CD4-positive, CD25-positive, alpha-beta regulatory T cell (primary cell): ENCODE data around the gene OSGIN1. TPM values are rescaled to one million over a fixed set of nuclear protein-coding genes. Genes with fewer than 3 reads are reported as not detected.

ENCODE experiments used
- ATAC-seq, 2 donors: fragments of 150-1000 bp; cut with Tn5 transposase; one replicate each; pipeline ENCODE4 v1.10.0; 2021; ENCODE audit warnings: low read depth in 2 of 2, moderate number of reproducible peaks in 2 of 2, moderate library complexity in 1 of 2
- DNase-seq, 3 donors: peaks; one replicate each; pipeline versions ENCODE4 v3.0.0 to v3.0.0-alpha.2; 2012 to 2022; ENCODE audit warnings: mixed read lengths in 1 of 3
- H3K27ac ChIP-seq: one replicate; pipeline ENCODE4 v1.7.0; 2013; ENCODE audit warnings: mild to moderate bottlenecking, low read length; ENCODE audit not compliant: insufficient read depth, poor library complexity, severe bottlenecking
- H3K27me3 ChIP-seq: one replicate; pipeline ENCODE4 v1.7.0; 2013; ENCODE audit warnings: low read length; ENCODE audit not compliant: control insufficient read depth, insufficient read depth
- H3K36me3 ChIP-seq: one replicate; pipeline ENCODE4 v1.7.0; 2013; ENCODE audit warnings: mild to moderate bottlenecking, low read length, moderate library complexity; ENCODE audit not compliant: control insufficient read depth, insufficient read depth
- H3K4me1 ChIP-seq: 2 replicates; pipeline ENCODE4 v1.7.0; 2013; ENCODE audit warnings: mild to moderate bottlenecking, low read length; ENCODE audit not compliant: insufficient read depth, control insufficient read depth, poor library complexity, severe bottlenecking
- H3K4me3 ChIP-seq: one replicate; pipeline ENCODE4 v1.7.0; 2013; ENCODE audit warnings: low read depth, mild to moderate bottlenecking, low read length, moderate library complexity
- H3K9me3 ChIP-seq, 2 experiments: 1 replicate in 1 of 2; 2 replicates in 1 of 2; pipeline ENCODE4 v1.7.0; 2013; ENCODE audit warnings: low read length in 2 of 2, mild to moderate bottlenecking in 1 of 2, moderate library complexity in 1 of 2; ENCODE audit not compliant: control insufficient read depth in 2 of 2
- H3K27ac Mint-ChIP-seq, 3 donors: one replicate each; pipeline ENCODE4 v1.8.0; 2020 to 2022; ENCODE audit warnings: mild to moderate bottlenecking in 3 of 3, mixed read lengths in 3 of 3, moderate library complexity in 2 of 3
- H3K27me3 Mint-ChIP-seq: one replicate; pipeline ENCODE4 v1.8.0; 2022; ENCODE audit warnings: mild to moderate bottlenecking, mixed read lengths
- H3K36me3 Mint-ChIP-seq: one replicate; pipeline ENCODE4 v1.8.0; 2020; ENCODE audit warnings: mixed read lengths
- H3K4me1 Mint-ChIP-seq, 4 donors: one replicate each; pipeline ENCODE4 v1.8.0; 2020 to 2022; ENCODE audit warnings: mixed read lengths in 4 of 4, mild to moderate bottlenecking in 1 of 4
- H3K4me3 Mint-ChIP-seq, 4 donors: one replicate each; pipeline ENCODE4 v1.8.0; 2020 to 2022; ENCODE audit warnings: mild to moderate bottlenecking in 4 of 4, mixed read lengths in 4 of 4, moderate library complexity in 3 of 4
- H3K9me3 Mint-ChIP-seq, 7 donors: one replicate each; pipeline ENCODE4 v1.8.0; 2020 to 2022; ENCODE audit warnings: mixed read lengths in 7 of 7, mild to moderate bottlenecking in 3 of 7, moderate library complexity in 2 of 7
- polyA plus RNA-seq, 4 donors: library from polyadenylated mRNA; unstranded; fragments of 300-500 nt; fragmentation: Illumina TruSeq; gene quantifications; one replicate each; pipeline ENCODE4 v1.2.3, GENCODE V29; 2021
- total RNA-seq: library from RNA; stranded (reverse); gene quantifications from one replicate; pipeline ENCODE4 v1.2.3, GENCODE V29; 2022

The OSGIN1 gene
- total and polyA plus RNA-seq, 5 donors from 2014 or later: 0.29 to 0.72 TPM; not detected in 3

DNA sequence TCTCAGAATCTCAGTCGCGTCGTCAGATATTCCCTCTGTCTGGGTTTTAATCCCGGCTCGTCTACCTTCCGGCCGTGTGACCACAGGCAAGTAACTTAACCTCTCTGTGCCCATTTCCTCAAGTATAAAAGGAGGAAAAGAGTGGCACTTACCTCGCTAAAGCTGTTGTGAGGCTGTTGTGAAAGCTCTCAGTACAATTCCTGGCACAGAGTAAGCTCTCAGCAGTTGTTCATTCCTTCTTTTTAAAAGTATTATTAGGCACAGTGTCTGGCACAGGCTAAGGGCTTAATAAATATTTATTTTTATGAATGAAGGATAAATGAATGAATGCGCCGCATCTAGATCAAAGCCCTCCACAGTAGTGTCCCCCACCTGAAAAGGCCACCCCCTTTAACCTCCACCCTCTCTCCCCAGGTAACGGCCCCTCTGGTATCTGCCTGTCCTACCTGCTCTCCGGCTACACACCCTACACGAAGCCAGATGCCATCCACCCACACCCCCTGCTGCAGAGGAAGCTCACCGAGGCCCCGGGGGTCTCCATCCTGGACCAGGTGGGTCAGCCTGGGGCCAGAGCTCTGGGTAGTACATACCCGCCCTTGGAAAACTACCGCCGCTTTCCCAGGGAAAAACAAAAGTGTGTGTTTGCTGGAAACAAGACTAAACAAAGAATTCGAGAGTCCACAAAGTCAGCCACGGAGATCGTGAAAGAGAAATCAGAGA lies 6.0 kb downstream of the OSGIN1 start:
- Histone ChIP-seq H3K27me3 (no peaks in the 10 kb centered on the region), H3K27ac (no peak overlapping the region), H3K4me1 (peaks cover 5% of the 10 kb centered on the region), H3K4me3 (no peak overlapping the region), H3K9me3 (no peaks in the 10 kb centered on the region), H3K36me3 (no peaks in the 10 kb centered on the region)
- Mint-ChIP-seq H3K4me3 (no peak overlapping the region), H3K4me1 (peaks cover 0 to 9% (median 2%) of the 10 kb centered on the region in 4 donors), H3K27me3 (no peaks in the 10 kb centered on the region), H3K27ac (no peak overlapping the region), H3K9me3 (no peaks in the 10 kb centered on the region), H3K36me3 (no peaks in the 10 kb centered on the region)
- ATAC-seq (no peak), DNase-seq (no peak)

DNA sequence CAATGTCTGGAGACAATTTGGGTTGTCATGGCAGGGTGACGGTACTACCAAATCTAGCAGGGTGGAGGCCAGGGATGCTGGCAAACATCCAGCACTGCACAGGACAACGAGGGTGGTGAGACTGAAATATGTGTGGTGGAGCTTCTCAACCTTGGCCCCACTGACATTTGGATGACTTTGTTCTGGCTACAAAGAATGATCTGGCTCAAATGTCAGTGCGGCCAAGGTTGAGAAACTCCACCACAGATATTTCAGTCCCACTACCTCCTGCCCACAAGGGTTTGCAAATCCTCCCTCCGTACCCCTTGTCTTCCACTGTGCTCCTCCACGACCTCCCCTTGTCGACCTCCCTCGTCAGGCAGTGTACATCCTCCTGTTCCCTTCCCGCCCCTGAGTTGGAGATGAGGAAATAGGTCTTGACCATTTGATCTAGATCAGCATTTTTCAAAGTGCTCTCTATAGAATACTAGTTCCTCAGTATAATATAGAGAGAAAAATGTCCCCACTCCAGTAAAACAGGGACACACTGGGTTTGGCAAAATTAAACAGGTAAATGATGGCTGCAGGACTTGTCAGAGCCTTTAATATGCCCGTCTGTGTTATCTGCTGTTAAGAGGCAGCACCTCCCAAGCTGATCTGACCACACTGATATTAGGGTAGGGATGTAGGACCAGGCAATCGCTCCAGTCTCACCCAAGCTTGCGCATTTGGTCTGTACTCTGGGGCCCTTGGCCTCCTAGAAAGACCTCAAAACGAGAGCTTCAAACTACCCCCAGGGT lies 6.8 kb downstream of the OSGIN1 start:
- Mint-ChIP-seq H3K4me1 (peaks cover 0 to 3% (median 0%) of the 10 kb centered on the region in 4 donors), H3K27me3 (no peaks in the 10 kb centered on the region), H3K36me3 (no peaks in the 10 kb centered on the region), H3K9me3 (no peaks in the 10 kb centered on the region), H3K4me3 (no peak overlapping the region), H3K27ac (no peak overlapping the region)
- no peaks in the 10 kb centered on the region for H3K9me3 ChIP-seq
- H3K27me3 ChIP-seq: no peaks in the 10 kb centered on the region
- H3K4me3 ChIP-seq: no peak overlapping the region
- H3K4me1 ChIP-seq: no peaks in the 10 kb centered on the region
- no peaks in the 10 kb centered on the region for H3K36me3 ChIP-seq
- ATAC-seq: no peak
- H3K27ac ChIP-seq: no peak overlapping the region
- no peak for DNase-seq

DNA sequence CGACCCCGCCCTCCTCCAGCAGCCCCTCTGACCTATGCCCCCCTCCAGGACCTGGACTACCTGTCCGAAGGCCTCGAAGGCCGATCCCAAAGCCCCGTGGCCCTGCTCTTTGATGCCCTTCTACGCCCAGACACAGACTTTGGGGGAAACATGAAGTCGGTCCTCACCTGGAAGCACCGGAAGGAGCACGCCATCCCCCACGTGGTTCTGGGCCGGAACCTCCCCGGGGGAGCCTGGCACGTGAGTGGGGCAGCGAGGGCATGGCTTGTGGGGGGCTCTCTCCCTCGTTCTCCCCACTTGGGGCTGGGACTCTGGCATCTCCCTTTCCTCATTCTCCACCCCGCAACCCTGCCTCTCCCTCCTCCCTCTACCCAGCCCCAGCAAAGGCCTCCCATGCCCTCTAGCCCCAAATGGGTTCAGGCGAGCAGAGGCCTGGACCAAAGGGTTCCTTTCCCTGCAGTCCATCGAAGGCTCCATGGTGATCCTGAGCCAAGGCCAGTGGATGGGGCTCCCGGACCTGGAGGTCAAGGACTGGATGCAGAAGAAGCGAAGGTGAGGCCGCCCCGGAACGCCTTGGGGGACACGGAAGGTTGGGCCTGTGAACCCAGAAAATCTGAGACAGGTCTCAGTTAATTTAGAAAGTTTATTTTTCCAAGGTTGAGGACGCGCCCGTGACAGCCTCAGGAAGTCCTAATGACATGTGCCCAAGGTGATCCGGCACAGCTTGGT lies 7.6 kb downstream of the OSGIN1 start:
- no peak for ATAC-seq
- Histone ChIP-seq H3K4me3 (no peak overlapping the region), H3K27me3 (no peaks in the 10 kb centered on the region), H3K36me3 (no peaks in the 10 kb centered on the region), H3K27ac (no peak overlapping the region), H3K9me3 (no peaks in the 10 kb centered on the region), H3K4me1 (no peaks in the 10 kb centered on the region)
- no peaks in the 10 kb centered on the region for H3K27me3 Mint-ChIP-seq
- no peaks in the 10 kb centered on the region for H3K36me3 Mint-ChIP-seq
- DNase-seq: no peak
- H3K27ac Mint-ChIP-seq: no peak overlapping the region
- peaks cover 0 to 3% (median 0%) of the 10 kb centered on the region in 4 donors for H3K4me1 Mint-ChIP-seq
- no peaks in the 10 kb centered on the region for H3K9me3 Mint-ChIP-seq
- no peak overlapping the region for H3K4me3 Mint-ChIP-seq

DNA sequence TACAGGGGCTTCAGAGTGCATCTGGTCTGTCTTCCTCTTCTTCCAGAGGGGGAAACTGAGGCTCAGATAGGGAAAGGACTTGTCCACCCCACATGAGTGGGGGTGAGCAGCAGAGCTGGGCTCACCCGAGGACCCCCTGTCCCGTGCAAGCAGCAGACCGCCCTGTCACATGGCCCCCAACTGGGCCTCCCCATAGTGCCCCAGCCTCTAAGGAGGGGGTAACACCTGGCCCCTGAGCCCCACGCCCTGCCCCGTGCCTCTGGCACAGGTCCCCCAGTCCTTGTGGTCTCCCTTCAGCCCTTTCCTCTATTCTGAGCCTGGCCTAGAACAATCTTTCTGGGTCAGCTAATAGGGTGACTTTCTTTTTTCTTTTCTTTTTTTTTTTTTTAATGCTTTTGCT lies 8.6 kb downstream of the OSGIN1 start:
- H3K4me1 ChIP-seq: no peaks in the 10 kb centered on the region
- H3K4me3 ChIP-seq: no peak overlapping the region
- DNase-seq (no peak), ATAC-seq (no peak)
- H3K27ac ChIP-seq: no peak overlapping the region
- Mint-ChIP-seq H3K4me3 (no peak overlapping the region), H3K27me3 (no peaks in the 10 kb centered on the region), H3K36me3 (no peaks in the 10 kb centered on the region), H3K4me1 (peaks cover 0 to 3% (median 0%) of the 10 kb centered on the region in 4 donors), H3K9me3 (no peaks in the 10 kb centered on the region), H3K27ac (no peak overlapping the region)
- no peaks in the 10 kb centered on the region for H3K9me3 ChIP-seq
- no peaks in the 10 kb centered on the region for H3K27me3 ChIP-seq
- H3K36me3 ChIP-seq: no peaks in the 10 kb centered on the region

DNA sequence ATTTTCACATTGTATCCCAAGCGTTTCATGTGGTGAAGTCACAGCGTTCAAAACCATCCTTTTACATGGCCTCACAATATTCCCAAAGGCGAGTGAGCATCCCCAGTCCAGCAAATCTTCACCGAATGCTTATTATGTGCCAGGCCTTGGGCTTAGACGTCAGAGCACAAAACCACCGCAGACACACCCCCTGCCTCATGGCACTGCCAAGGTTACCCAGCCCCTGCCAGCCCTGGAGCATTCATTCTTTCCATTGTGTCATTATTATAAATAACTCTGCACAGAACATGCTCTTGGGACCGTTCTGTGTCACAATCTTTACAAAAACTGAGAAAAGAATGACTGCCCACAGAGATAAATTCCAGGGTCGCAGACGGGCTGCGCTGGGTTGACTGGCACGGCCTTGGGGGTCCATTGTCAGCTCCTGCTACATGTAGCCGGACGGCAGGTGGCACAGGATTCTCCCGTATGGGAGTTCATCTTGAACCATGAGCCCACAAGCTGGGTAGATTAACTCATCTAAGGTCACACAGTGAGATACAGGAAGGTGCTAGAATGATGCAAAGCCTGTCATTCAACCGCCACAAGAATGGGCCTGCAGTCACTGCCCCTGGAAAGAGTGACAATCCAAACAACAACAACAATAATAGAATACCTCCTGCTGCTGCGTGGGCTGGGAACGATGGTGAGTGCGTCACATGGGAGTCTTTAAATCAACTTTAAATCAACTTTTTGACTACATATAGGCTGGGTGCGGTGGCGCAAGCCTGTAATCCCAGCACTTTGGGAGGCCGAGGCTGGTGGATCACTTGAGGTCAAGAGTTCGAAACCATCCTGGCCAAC lies 10.5 kb downstream of the OSGIN1 start:
- Histone ChIP-seq H3K4me1 (peaks cover 3% of the 10 kb centered on the region), H3K36me3 (no peaks in the 10 kb centered on the region), H3K27ac (no peak overlapping the region), H3K4me3 (no peak overlapping the region), H3K27me3 (no peaks in the 10 kb centered on the region), H3K9me3 (no peaks in the 10 kb centered on the region)
- Mint-ChIP-seq H3K27ac (no peak overlapping the region), H3K9me3 (no peaks in the 10 kb centered on the region), H3K4me3 (no peak overlapping the region), H3K4me1 (peaks cover 0 to 3% (median 0%) of the 10 kb centered on the region in 4 donors), H3K36me3 (no peaks in the 10 kb centered on the region), H3K27me3 (peaks cover 4% of the 10 kb centered on the region)
- ATAC-seq (no peak), DNase-seq (no peak)

DNA sequence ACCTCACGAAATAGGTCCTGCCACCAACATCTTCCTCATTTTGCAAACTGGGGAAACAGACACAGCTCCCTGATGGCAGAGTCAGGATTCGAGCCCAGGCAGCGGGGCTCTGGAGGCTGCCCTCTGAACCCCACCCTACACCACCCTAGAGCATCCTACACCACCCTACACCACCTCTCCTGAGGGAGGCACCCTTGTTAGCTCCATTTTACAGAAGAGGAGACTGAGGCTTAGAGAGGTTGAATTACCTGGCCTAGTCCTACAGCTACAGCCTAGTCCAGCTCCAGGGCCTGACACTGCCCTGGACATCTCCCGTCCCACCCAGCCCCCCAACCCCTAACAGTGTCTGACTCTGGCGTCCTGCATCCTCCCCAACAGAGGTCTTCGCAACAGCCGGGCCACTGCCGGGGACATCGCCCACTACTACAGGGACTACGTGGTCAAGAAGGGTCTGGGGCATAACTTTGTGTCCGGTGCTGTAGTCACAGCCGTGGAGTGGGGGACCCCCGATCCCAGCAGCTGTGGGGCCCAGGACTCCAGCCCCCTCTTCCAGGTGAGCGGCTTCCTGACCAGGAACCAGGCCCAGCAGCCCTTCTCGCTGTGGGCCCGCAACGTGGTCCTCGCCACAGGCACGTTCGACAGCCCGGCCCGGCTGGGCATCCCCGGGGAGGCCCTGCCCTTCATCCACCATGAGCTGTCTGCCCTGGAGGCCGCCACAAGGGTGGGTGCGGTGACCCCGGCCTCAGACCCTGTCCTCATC lies 11.8 kb downstream of the OSGIN1 start:
- H3K4me1 ChIP-seq: peaks cover 3% of the 10 kb centered on the region
- no peak overlapping the region for H3K4me3 Mint-ChIP-seq
- DNase-seq (no peak), ATAC-seq (no peak)
- peak overlapping the region in 1 of 3 donors; percentile 54 for H3K27ac Mint-ChIP-seq
- H3K36me3 Mint-ChIP-seq: no peaks in the 10 kb centered on the region
- H3K27me3 ChIP-seq: no peaks in the 10 kb centered on the region
- H3K27ac ChIP-seq: no peak overlapping the region
- H3K36me3 ChIP-seq: no peaks in the 10 kb centered on the region
- H3K9me3 ChIP-seq: no peaks in the 10 kb centered on the region
- H3K4me3 ChIP-seq: no peak overlapping the region
- H3K9me3 Mint-ChIP-seq: no peaks in the 10 kb centered on the region
- H3K27me3 Mint-ChIP-seq: peaks cover 8% of the 10 kb centered on the region
- peaks cover 0 to 3% (median 0%) of the 10 kb centered on the region in 4 donors for H3K4me1 Mint-ChIP-seq
